Measurements from ENCODE around the gene VPS26A.
"Not testable (repeated sequence)": the region's sequence is repeated elsewhere in the genome, so short reads cannot be mapped to it uniquely, and the experiment has no call there.

Gene VPS26A

DNA sequence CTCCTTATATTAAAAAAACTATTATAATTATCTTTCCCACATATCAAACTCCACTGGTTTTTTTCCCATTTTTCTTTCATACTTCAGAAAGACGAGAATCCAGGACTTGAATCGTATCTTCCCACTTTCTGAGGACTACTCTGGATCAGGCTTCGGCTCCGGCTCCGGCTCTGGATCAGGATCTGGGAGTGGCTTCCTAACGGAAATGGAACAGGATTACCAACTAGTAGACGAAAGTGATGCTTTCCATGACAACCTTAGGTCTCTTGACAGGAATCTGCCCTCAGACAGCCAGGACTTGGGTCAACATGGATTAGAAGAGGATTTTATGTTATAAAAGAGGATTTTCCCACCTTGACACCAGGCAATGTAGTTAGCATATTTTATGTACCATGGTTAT lies 20.2 kb upstream of the VPS26A start:
- no peak for DNase-seq

DNA sequence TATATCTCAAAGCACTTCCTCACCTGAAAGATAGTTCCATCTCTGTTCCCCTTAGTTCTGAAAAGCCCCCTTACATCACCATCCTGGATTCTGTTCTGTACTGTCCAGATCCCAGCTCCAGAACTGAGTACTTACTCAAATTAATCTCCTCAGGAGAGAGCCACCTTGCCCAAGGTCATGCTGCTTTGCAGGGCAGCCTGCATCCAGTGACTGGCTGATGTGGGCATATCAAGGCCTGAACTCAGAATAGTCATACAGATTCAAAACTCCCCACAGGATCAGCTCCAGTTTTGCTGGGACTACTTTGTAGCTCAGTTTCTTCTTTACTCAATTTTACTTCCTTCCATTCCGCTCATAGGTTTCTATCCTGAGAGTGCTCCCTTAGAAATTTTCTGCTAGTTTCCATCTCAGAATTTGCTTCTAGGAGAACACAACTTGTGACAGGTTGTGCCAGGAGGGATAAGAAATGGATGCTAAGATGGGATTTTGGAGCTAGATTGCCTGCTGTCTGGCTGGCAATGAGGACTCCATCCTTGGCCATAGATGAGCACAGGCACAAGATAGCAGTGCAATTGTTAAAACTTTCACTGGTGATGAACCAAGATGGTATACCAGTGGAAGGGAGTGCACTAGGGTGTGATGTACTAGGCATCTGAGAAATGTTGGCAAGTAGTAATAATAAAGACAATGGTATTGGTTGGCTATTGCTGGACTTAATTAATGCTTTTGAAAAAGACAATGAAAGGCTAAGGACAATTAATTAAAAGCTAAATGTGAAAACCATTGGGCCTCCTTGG lies 18.8 kb upstream of the VPS26A start:
- no peak for DNase-seq

DNA sequence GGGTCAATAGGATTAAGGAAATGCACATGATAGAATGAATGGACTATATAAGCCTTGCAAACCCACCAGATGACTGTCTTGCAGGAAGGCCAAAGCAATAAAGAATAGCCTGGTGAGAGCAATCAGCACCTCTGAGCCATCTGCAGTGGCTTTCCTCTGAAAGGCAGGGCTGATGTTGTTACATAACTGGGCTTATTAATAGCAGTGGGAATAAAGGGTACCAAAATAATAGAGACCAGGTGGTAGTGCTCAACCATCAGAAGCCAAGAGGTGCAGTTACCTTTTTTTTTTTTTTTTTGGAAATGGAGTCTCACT lies 16.8 kb upstream of the VPS26A start:
- no peak for DNase-seq

DNA sequence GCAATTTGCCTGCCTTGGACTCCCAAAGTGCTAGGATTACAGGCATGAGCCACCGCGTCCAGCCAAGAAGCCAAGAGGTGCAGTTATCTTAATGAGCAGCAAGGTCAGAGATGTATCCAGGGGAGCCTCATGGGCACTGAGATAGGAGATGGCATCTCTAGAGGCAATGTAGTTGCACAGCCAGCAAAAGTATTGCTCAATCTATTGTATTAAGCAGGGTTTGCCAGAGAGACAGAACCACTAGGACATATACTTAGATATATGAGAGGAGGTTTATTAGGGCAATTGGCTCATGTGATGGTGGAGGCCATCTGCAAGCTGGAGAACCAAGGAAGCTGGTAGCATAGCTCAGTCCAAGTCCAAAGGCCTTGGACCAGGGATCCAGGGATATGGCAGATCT lies 16.3 kb upstream of the VPS26A start:
- no peak for DNase-seq

DNA sequence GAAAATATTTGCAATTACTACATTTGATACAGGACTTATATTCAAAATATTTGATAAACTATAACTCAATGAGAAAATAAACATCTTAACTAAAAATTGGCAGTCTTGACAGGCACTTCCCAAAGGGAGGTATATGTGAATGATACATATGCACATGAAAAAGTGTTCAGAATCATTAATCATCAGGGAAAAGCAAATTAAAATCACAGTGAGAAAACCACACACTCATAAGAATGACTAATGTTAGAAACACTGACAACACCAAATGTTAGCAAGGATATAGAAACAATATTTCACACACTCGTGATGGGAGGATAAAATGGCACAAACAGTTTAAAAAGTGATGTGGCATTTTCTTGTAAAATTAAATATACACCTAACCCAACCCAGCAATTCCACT lies 4.1 kb upstream of the VPS26A start:
- no peak for DNase-seq

DNA sequence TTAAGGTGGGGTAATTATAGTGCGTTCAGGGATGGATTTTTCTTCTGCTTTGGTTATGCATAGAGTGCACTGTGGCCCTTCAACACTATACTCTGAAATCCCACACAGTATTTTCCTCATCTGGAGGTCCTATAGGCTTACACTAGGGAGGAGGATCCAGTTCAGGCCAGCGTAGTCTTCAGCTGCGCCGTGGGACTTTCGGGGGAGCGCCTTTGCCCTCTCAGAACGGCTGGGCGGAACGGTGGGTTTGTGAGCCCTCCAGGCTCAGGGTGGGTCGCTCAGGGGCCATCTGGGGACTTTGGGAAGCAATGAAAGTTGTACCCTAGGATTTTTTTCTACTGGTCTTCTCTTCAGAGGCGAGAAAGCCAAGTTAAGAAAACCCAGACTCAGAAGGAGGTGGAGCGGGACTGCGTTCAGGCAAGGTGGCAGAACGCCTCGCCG lies 652 bp upstream of the VPS26A start:
- DNase-seq: no peak

DNA sequence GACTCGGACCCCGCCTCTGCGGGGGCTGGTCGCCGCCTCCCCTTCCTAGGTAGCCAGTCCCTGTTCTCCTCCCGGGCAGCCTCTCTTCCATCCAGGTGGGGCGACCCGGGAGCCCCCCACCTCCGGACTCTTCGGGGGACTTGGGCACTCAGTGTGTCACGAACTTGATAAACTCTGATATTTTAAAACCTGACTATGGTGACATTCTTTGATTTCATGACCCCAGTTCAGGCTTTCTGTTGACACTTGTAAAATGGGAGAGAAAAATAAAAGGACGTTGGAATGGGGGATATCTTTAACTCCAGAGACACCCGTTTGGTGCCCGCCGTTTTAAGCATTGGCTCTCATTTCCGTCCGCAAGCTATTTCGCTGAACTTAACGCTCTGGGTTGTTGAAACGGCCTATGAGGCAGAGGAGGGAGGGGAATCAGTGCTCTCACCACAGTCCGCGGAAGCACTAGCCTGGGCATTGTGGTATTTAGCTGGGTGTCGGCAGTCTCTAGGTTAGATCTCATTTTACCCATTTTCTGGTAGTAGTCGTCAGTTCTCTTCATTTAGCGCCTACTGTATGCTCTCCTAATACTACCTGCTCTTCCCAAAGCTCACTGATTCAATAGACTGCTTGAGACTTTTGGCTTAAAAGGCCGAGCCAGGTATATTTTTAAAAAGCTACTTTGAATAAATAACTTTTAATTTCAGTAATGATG lies 738 bp downstream of the VPS26A start:
- DNase-seq: peak; percentile 73

DNA sequence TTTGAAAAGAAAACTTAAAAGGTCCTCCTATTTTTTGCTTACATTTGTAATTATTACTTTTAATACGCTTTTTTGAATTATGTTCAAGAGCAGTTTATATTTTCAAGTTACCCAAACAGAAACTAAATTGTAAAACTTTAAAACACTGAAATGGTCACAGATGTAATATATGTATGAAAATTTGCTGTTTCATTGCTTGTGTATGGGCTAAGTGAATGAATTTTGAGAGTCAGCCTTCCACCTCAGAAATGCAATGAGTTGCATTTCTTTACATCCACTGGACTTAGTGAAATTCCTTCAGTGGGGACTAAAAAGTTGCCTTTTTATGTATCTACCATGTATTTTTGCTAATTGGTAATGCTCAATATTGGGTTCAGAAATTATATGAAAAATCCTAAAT lies 1.6 kb downstream of the VPS26A start:
- DNase-seq: no peak

DNA sequence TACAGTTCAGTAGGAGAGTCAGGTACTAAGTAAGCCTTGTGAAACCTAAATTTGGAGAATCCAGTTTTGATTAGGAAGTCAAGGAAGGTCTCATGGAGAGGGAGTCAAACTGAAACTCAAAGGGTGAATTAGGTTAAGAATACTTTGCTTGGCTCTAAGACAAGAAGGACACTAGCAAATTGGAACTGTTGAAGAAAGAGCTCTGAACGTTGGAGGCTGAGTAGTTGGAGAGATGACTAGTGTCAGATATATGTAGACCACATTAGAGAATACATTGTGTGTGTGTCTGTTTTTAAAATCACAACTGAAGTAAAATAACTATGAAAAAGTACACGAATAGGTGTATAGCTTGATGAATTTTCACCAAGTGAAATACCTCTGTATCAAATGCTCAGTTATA lies 6.3 kb downstream of the VPS26A start:
- no peak for DNase-seq

DNA sequence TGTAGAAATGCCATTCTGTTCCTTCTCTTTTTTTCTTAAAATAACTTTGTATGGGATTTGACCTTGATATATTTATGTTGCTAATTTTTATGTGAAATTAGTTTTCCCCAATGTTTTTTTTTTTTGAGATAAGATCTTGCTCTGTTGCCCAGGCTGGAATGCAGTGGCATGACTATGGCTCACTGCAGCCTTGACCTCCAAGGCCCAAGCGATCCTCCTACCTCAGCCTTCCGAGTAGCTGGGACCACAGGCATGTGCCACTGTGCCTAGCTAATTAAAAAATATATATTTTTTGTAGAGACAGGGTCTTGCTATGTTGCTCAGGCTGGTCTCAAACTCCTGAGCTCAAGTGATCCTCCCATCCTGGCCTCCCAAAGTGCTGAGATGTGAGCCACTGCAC lies 16.0 kb downstream of the VPS26A start:
- DNase-seq: no peak

DNA sequence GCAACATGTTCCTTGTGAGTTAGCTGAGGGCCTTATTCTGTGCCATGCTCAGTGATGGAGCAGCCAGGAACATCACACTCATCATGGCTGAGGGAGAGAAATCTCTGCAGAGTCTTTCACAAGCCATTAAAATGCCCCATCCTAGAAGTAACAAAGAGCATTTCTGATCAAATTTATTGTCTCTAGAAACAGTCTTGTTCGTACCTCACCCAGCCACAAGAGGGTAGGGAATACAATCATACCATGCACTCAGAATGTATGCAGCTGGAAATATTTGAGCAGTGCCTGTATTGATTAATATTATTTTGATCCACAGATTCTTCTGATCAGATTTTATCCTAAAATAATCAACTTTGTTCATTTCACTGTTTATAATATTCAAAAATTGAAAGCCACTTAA lies 17.3 kb downstream of the VPS26A start:
- no peak for DNase-seq

DNA sequence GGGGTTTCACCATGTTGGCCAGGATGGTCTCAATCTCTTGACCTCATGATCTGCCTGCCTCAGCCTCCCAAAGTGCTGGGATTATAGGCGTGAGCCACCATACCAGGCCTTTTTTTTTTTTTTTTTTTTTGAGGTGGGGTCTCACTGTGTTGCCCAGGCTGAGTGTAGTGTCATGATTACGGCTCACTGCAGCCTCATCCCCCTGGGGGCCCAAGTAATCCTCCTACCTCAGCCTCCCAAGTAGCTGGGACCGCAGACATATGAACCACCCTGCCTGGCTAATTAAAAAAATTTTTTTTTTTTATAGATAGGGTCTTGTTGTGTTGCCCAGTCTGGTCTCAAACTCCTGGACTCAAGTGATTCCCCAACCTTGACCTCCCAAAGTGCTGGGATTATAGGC lies 18.1 kb downstream of the VPS26A start:
- not testable (repeated sequence) for DNase-seq

DNA sequence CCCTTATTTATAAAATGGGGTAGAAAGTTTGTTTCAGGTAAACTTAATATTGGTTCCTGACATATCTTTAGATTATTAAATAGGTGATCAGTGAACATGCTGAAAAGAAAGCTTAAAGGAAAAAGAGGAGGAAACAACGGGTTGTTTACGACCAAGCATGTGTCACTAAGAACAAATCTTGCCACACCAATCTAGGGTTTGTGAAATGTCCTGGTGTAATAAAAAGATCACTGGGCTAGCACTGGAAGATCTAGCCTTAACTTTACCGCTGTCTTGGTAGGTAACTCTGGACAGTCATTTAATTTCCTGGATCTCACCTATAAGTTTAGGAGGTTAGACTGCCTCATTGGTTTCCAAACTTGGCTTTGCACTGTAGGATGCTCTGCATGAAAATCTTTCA lies 19.0 kb downstream of the VPS26A start:
- DNase-seq: no peak

DNA sequence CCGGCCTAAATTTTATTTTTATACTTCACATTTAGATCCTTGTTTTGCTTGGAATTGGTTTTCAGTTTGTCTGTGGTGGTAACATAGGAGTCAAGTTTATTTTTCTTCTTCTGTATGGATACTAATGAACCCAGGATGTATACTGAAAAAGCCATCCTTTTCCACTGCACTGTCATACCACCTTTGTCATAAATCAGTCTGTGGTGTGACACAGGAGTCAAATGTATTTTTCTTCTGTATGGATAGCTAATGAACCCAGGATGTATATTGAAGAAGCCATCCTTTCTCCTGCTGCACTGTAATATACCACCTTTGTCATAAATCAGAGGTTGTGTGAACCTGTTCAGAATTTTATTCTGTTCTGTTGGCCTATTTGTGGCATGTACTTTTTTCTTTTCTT lies 21.4 kb downstream of the VPS26A start:
- no peak for DNase-seq

DNA sequence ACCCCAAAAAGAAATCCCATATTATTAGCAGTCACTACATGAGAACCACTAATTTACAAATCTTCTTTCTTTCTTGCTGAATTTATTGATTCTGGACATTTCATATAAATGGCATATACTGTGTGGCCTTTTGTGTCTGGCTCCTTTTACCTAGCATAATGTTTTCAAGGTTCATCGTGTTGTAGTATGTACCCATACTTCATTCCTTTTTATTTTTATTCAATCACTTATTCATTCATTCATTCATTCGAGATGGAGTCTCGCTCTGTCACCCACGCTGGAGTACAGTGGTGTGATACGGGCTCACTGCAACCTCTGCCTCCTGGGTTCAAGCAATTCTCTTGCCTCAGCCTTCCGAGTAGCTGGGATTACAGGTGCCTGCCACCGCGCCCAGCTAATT lies 21.9 kb downstream of the VPS26A start:
- no peak for DNase-seq

DNA sequence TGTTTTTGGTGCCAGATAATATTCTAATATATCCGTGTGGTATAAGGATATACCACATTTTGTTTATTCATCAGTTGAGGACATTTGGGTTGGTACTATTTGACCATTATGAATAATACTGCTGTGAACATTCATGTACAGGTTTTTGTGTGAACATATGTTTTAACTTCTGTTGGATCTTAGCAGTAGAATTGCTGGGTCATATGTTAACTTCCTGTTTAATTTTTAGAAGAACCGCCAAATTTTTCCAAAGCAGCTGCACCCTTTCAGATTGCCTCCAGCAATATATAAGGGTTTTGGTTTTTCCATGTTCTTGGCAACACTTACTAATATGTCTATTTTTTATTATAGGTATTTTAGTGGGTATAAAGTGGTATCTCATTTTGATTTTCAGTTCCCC lies 22.8 kb downstream of the VPS26A start:
- DNase-seq: no peak

DNA sequence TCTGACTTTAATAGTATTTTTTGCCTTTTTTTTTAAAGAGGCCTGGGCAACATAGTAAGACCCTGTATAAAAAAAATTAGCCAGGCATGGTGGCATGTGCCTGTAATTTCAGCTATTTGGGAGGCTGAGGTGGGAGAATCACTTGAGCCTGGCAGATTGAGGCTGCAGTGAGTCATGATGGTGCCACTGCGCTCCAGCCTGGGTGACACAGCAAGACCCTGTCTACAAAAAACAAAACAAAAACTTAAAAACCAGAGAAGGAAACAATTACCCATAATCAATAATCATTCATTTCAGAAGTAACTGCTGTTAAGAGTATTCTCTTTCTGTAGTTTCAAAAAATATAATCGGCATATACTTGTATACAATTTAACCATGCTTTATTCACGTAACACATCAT lies 28.0 kb downstream of the VPS26A start:
- no peak for DNase-seq

DNA sequence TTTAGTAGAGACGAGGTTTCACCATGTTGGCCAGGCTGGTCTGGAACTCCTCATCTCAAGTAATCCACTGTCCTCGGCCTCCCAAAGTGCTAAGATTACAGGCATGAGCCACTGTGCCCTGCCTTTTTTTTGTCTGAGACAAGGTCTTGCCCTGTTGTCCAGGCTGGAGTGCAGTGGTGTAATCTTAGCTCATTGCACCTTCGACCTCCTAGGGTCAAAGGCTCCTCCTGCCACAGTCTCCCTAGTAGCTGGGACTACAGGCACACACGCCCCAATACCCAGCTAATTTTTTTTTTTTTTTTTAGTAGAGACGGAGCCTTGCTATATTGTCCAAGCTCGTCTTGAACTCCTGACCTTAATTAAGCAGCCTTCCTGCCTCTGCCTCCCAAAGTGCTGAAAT lies 29.2 kb downstream of the VPS26A start:
- DNase-seq: no peak

DNA sequence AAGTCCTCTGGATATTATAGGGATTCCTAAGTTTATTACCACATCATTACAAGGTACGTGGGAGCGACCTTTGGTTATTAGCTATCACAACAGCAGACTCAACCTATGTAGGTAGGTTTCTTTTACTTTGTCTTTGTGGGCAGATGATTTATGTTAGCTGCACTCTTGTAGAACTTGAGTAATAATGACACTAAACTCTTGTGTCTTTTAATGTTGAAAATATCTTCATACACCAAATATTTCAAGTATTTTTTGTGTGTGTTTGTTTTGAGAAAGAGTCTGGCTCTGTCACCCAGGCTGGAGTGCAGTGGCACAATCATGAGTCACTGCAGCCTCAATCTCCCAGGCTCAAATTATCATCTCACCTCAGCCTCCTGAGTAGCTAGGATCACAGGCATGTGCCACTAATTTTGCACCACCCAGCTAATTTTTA lies 36.8 kb downstream of the VPS26A start:
- DNase-seq: no peak

DNA sequence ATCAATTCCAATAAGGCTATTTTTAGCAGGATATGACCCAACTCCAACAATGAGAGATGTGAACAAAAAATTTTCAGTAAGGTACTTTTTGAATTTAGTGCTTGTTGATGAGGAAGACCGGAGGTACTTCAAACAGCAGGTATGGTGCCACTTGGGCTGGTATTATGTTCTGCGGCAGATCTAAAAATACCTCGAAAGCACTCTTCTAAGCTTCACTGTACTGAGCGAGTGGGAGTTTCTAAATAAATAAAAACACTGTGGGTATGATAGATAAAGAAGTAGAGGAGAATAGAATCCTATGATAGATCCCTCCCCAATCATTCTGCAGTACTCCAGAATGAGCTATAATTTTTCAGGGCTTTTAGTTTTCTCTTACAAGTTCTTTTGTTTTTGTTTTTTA lies 44.5 kb downstream of the VPS26A start:
- no peak for DNase-seq

DNA sequence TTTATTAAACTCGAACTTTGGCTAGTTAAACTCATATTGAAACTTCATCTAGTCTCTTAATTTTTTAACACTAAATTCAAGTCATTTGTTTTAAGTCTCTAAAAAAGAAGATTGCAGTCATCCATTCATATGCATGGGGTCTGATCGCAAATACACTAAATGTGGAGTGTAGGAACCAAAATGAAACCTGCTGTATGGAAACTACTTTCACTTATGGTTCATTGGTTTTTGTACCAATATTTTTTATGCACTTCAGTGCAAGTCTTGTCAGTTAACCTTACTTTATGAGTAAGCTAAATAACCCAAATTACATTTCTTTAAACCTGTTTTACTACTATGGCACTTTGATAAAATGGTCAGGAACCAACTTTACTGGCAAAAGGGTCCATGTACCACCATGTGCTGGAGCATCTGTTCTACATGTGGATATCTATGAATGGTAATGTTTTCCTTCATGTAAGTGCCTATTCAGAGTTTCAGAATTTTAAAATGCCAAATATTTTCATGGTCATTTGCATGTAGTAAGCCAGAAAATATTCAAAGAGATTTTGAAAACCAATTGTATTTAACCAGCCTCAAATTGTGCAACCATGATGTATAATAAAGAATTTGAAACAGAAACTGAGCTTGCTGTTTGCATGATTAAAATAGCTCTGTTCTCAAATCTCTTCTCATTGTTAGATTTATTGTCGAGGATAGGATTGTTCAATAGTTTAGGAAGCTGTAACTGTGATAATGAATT lies 48.4 kb downstream of the VPS26A start:
- no peak for DNase-seq

DNA sequence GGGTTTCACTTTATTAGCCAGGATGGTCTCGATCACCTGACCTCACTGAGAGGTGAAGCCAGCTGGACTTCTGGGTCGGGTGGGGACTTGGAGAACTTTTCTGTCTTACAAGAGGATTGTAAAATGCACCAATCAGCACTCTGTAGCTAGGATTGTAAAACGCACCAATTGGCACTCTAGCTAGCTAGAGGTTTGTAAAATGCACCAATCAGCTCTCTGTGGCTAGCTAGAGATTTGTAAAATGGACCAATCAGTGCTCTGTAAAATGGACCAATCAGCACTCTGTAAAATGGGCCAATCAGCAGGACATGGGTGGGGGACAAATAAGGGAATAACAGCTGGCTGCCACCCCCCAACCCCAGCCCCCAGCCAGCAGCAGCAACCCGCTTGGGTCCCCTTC lies 51.3 kb downstream of the VPS26A start:
- not testable (repeated sequence) for DNase-seq

DNA sequence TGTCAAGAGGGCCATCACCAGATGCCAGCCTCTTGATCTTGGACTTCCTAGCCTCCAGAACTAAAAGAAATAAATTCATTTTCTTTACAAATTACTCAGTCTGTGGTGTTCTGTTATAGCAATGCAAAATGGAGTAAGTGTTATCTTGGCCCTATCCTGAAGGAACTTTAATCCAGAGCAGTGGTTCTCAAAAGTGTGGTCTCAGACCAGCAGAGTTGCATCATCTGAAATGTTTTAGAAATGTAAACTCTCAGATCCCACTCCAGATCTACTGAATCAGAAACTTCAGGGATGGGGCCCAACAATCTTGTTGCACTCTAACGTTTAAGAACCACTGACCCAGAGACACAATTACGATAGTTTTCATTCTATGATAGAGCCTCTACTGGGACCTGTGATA lies 52.8 kb downstream of the VPS26A start:
- no peak for DNase-seq

DNA sequence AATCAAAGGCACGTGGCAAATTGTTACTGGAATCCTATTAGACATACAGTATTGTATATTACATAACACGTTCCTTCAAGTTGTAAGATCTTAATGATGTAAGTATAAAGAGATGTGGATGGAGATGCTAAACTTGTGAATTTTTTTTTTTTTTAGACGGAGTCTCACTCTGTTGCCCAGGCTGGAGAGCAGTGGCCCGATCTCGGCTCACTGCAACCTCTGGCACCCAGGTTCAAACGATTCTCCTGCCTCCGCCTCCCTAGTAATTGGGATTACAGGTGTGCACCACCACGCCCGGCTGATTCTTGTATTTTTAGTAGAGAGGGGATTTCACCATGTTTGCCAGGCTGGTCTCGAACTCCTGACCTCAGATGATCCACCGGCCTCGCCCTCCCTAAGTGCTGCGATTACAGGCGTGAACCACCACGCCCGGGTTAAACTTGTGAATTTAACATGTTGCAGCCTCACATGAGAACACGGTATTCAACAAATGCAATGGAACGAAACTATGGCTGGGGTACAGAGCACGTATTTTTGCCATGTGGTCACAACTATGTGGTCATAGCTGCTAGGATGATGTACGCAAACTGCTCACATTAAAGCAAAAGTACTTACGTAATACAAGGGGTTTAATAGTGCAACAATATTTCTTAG lies 55.2 kb downstream of the VPS26A start:
- DNase-seq: peak; percentile 43
